Mammary epithelial cell (primary cell): Measurements from ENCODE around the gene OR8D4.

Source experiments
- EZH2 ChIP-seq: IDR thresholded peaks from 2 replicates; pipeline ENCODE4 v1.6.1; 2012; ENCODE audit warnings: low read length, inconsistent platforms, borderline replicate concordance
- TF ChIP-seq, protein P1 (sequence below), 2 donors: IDR thresholded peaks in 1 of 2; conservative IDR thresholded peaks in 1 of 2; 2 replicates each; pipeline ENCODE4 v1.5.1; 2011 to 2012; ENCODE audit warnings: inconsistent platforms in 2 of 2, low read length in 2 of 2, mild to moderate bottlenecking in 2 of 2, control low read depth in 1 of 2, low read depth in 1 of 2; ENCODE audit not compliant: insufficient read depth in 1 of 2; ENCODE audit errors: extremely low read depth in 1 of 2

DNA sequence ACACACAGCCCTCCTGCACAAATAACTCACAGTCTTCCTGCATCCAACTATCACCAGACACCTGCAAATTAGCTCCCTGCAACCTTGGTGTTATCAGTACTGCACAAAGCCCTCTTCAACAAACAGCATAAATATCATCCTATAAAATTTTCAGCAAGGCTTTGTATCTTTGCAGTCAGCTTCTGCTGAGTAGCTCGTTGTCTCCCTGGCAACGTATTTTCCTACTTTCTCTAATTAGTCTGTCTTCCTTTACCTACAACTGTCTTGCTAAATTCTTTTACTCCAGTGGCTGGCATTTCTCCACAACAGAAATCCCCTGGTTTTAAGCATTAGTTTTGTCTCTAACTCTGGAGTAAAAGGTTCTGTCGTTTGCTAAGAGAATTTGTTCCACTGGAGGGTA, 3.9 kb downstream of the OR8D4 start:
- TF ChIP-seq, protein P1, sequence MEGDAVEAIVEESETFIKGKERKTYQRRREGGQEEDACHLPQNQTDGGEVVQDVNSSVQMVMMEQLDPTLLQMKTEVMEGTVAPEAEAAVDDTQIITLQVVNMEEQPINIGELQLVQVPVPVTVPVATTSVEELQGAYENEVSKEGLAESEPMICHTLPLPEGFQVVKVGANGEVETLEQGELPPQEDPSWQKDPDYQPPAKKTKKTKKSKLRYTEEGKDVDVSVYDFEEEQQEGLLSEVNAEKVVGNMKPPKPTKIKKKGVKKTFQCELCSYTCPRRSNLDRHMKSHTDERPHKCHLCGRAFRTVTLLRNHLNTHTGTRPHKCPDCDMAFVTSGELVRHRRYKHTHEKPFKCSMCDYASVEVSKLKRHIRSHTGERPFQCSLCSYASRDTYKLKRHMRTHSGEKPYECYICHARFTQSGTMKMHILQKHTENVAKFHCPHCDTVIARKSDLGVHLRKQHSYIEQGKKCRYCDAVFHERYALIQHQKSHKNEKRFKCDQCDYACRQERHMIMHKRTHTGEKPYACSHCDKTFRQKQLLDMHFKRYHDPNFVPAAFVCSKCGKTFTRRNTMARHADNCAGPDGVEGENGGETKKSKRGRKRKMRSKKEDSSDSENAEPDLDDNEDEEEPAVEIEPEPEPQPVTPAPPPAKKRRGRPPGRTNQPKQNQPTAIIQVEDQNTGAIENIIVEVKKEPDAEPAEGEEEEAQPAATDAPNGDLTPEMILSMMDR (conservative IDR thresholded peaks at IDR 0.05 in 1 of 2, IDR thresholded peaks at IDR 0.05 in 1 of 2; ENCODE audit: extremely low read depth in 1 of 2, insufficient read depth in 1 of 2, low read depth in 1 of 2, low read length in 2 of 2): no peak
- TF ChIP-seq EZH2: no peak
